HG02970 (cell line): ENCODE measurements around the gene EFNA2.
A peak's percentile ranks its signal among the peaks of the same experiment; 100 is the strongest.

Experiments used
- ATAC-seq: cut with Tn5 transposase; IDR thresholded peaks from one replicate; pipeline ENCODE4 v1.9.1; 2021; ENCODE audit warnings: mild to moderate bottlenecking, moderate library complexity, moderate number of reproducible peaks; ENCODE audit not compliant: unreplicated experiment, low FRiP score

EFNA2 gene

DNA sequence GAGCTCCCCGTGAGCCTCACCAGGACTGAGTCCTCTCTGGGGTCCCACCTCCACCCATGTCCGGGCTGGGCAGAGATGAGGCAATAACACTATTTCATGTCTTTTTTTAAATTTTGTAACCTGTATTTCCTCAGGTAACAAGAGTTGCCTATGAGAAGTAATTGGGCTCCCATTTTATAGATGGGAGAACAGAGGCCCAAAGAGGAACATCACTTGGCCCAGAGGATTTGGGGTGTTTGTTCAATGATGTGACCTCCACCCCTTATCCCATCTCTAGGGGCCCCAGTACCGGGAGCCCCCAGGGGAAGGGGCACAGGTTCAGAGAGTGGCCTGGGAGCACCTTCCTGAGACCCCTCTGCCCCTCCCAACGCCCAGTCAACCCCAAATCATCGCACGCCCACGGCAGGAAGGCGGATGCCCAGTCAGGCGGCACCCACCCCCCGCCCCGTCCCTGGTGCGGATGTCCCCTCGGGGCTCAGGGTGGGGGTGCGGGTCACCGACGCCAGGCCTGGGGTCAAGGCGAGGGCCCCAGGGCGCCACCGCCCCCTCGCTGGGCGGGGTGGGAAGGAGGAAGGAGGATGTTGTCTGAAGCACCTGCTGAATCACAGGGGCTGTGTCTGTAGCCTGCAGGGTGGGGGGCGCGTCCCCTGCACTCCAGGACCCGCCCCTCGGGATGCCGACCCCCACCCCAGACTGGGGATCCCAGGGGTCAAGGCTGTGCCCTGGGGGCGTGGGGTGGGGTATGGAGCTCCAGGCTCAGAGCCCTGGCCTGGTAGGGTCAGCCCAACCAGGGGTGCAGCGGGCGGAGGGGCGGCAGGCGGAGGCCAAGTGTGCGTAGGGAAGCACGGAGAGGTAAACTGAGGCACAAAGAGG is 25.6 kb upstream of the EFNA2 start:
- peak; percentile 3 for ATAC-seq

GRCh38 chr19:1260749-1261537 is 24.7 kb upstream of the EFNA2 start:
- peak; percentile 46 for ATAC-seq

DNA sequence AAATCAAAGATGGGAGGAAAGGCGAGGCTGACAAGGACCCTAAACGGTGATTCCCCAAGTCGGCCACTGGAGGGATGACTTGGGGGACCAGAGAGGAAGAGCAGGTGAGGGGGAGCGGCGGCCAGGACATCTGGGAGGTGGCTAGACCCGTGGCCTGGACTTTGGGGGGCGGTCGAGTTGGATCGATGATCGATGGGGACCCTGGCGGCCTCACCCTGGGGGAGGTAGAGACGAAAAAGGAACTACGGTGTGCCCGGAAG is 24.2 kb upstream of the EFNA2 start:
- ATAC-seq = no peak

GRCh38 chr19:1261798-1262622 is 23.7 kb upstream of the EFNA2 start:
- no peak for ATAC-seq

GRCh38 chr19:1262623-1263123 is 23.0 kb upstream of the EFNA2 start:
- ATAC-seq = no peak

DNA sequence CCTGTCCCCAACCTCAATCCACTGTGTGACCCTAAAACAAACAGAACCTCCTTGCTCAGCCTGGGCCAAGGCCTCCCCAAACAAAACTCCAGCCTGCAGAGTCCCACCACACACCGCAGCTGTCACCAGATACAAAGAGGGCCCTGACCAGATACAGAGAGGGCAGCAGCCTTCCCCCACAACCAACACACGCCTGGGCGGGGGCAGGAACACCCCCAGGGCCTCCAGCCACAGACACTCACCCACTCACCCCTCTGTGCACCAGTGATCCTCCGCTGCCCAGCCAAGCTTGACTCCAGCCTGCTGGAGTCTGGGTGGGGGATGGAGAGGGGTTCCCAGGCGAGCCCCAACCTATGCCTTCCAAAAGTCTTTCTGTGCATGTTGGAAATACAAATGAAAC is 22.5 kb upstream of the EFNA2 start:
- ATAC-seq = no peak

- no peak for ATAC-seq
Measured at GRCh38 chr19:1264801-1265614, 20.7 kb upstream of the EFNA2 start.

- no peak for ATAC-seq
Measured at GRCh38 chr19:1265615-1266128, 20.0 kb upstream of the EFNA2 start.

GRCh38 chr19:1266129-1266915 is 19.4 kb upstream of the EFNA2 start:
- peak; percentile 25 for ATAC-seq

GRCh38 chr19:1266916-1267476 is 18.7 kb upstream of the EFNA2 start:
- ATAC-seq = peak; percentile 21

GRCh38 chr19:1267477-1268225 is 18.0 kb upstream of the EFNA2 start:
- ATAC-seq = no peak

GRCh38 chr19:1268226-1269064 is 17.2 kb upstream of the EFNA2 start:
- no peak for ATAC-seq

DNA sequence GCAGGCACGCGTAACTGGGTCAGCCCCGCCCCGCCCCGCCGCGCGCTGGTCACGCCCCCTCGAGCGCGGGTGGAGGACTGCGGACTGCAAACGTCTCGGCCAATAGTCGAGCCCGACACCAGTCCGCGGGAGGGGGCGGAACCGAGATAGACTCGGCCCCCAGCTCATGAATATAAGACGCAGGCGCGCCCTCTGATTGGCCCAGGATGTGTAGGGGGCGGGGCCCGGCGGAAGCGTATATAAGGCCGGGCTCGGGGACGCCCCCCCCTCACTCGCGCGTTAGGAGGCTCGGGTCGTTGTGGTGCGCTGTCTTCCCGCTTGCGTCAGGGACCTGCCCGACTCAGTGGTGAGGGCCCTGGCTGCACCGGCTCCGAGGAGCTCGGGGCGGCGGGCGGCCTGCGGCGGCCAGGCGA is 16.6 kb upstream of the EFNA2 start, which contains the start of gene CIRBP:
TSS of gene CIRBP (plus strand) at position 268 of the 413 bp plus-strand sequence. CDS start 1,602 bp downstream, outside the sequence.
- peak; percentile 50 for ATAC-seq

GRCh38 chr19:1269478-1270212 is 16.0 kb upstream of the EFNA2 start:
- ATAC-seq = peak; percentile 37

DNA sequence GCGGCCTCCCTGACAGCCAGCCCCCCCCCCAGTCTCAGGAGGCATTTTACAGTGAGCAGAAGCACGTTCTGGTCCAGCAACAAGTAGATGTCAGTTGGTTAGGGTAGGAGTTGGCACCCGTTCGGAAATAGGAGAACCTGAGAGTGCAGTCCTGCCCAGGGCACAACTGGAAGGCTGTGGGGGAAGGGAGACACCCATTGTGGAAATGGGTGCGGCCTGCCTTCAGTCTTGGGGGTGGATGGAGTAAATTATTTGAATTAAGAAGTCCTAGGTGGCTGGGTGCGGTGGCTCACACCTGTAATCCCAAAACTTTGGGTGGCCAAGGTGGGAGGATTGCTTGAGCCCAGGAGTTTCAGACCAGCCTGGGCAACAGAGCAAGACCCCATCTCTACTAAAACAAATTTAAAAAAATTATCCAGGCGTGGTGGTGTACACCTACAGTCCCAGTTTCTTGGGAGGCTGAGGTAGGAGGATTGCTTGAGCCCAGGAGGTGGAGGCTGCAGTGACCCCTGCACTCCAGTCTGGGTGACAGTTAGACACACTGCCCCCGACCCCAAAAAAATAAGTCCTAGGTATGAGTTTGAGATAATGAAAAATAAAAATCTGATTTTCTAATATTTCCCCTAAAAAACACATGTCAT is 15.3 kb upstream of the EFNA2 start:
- ATAC-seq = no peak
